A549 (cell line): ENCODE measurements around the gene ADGRG1.

Experiments
- ATOH8 ChIP-seq: fragments of 250-450 bp; sonication (Bioruptor Pico); IDR thresholded peaks from 2 replicates; pipeline ENCODE4 v1.5.0; 2020; ENCODE audit warnings: low read depth, mild to moderate bottlenecking, moderate library complexity
- CTCF ChIP-seq: fragments of >200 bp; sonication (Bioruptor Twin); formaldehyde crosslinking; IDR thresholded peaks from 3 replicates; pipeline ENCODE4 v1.5.1; 2016
- MYC ChIP-seq: IDR thresholded peaks from 2 replicates; pipeline ENCODE4 v1.6.1; 2012; ENCODE audit warnings: mild to moderate bottlenecking, inconsistent platforms, low read length, improper control_type of control experiment, borderline replicate concordance
- SREBF2 ChIP-seq: fragments of 450-650 bp; IDR thresholded peaks from 2 replicates; pipeline ENCODE4 v1.6.1; 2014; ENCODE audit warnings: mild to moderate bottlenecking, moderate library complexity

GRCh38 chr16:57700781-57701551 lies 72.5 kb downstream of the ADGRG1 start:
- no peak for TF ChIP-seq SREBF2
- no peak for TF ChIP-seq CTCF
- TF ChIP-seq ATOH8: no peak
- TF ChIP-seq MYC: no peak
